CD4-positive, alpha-beta memory T cell (primary cell): ENCODE measurements around the gene MAFF. TPM values are rescaled to one million over a fixed set of nuclear protein-coding genes. Genes with fewer than 3 reads are reported as not detected.

Experiments
- CTCF ChIA-PET: fragments of 350-600 bp; sonication (Branson Sonifier 250); formaldehyde crosslinking; loops from one replicate; lab custom pipeline; 2021; ENCODE audit warnings: inconsistent platforms; ENCODE audit not compliant: partially characterized antibody; lab: Charles Lee
- POLR2A ChIA-PET: fragments of 350-600 bp; sonication (Branson Sonifier 250); formaldehyde crosslinking; loops from one replicate; lab custom pipeline; 2021; ENCODE audit not compliant: partially characterized antibody; lab: Charles Lee
- DNase-seq, 5 donors: peaks; one replicate each; pipeline versions ENCODE4 v3.0.0 to v3.0.0-alpha.2; 2020 to 2022; ENCODE audit warnings: mixed read lengths in 1 of 5
- H3K27ac ChIP-seq: one replicate; pipeline ENCODE4 v1.7.0; 2013; ENCODE audit warnings: low read depth, low read length
- H3K27me3 ChIP-seq: 2 replicates; pipeline ENCODE4 v1.7.0; 2013; ENCODE audit warnings: mild to moderate bottlenecking, low read length, moderate library complexity; ENCODE audit not compliant: insufficient read depth
- H3K36me3 ChIP-seq: 2 replicates; pipeline ENCODE4 v1.7.0; 2013; ENCODE audit warnings: mild to moderate bottlenecking, low read length, moderate library complexity; ENCODE audit not compliant: insufficient read depth
- H3K4me1 ChIP-seq: 2 replicates; pipeline ENCODE4 v1.7.0; 2013; ENCODE audit warnings: mild to moderate bottlenecking, low read length, moderate library complexity; ENCODE audit not compliant: insufficient read depth
- H3K4me3 ChIP-seq, 2 donors: one replicate each; pipeline ENCODE4 v1.7.0; 2013; ENCODE audit warnings: low read length in 2 of 2, mild to moderate bottlenecking in 1 of 2
- H3K9me3 ChIP-seq, 2 donors: one replicate each; pipeline ENCODE4 v1.7.0; 2013; ENCODE audit warnings: low read length in 2 of 2, control low read depth in 1 of 2; ENCODE audit not compliant: control insufficient read depth in 1 of 2
- H3K27ac Mint-ChIP-seq, 7 donors: one replicate each; pipeline ENCODE4 v1.8.0; 2020 to 2021; ENCODE audit warnings: mixed read lengths in 7 of 7, mild to moderate bottlenecking in 6 of 7, inconsistent platforms in 3 of 7, moderate library complexity in 3 of 7
- H3K27me3 Mint-ChIP-seq, 2 donors: one replicate each; pipeline ENCODE4 v1.8.0; 2020 to 2021; ENCODE audit warnings: mixed read lengths in 2 of 2
- H3K36me3 Mint-ChIP-seq, 2 donors: one replicate each; pipeline ENCODE4 v1.8.0; 2020 to 2021; ENCODE audit warnings: mixed read lengths in 2 of 2, inconsistent platforms in 1 of 2, mild to moderate bottlenecking in 1 of 2
- H3K4me1 Mint-ChIP-seq, 4 donors: one replicate each; pipeline ENCODE4 v1.8.0; 2020 to 2021; ENCODE audit warnings: mixed read lengths in 4 of 4, mild to moderate bottlenecking in 1 of 4
- H3K4me3 Mint-ChIP-seq, 8 donors: one replicate each; pipeline ENCODE4 v1.8.0; 2020 to 2021; ENCODE audit warnings: mixed read lengths in 8 of 8, mild to moderate bottlenecking in 7 of 8, moderate library complexity in 6 of 8, inconsistent platforms in 3 of 8
- H3K9me3 Mint-ChIP-seq, 8 donors: one replicate each; pipeline ENCODE4 v1.8.0; 2020 to 2021; ENCODE audit warnings: mixed read lengths in 8 of 8, mild to moderate bottlenecking in 5 of 8, inconsistent platforms in 3 of 8, moderate library complexity in 1 of 8
- intact Hi-C: fragments of 100-400 bp; cut with micrococcal nuclease; formaldehyde crosslinking; loops from one replicate; pipeline ENCODE4 v1.15.1; 2023
- polyA plus RNA-seq, 2 donors: library from polyadenylated mRNA; unstranded; fragments of 300-500 nt; fragmentation: Illumina TruSeq; gene quantifications; one replicate each; pipeline ENCODE4 v1.2.3, GENCODE V29; 2021
- total RNA-seq, 2 experiments: library from RNA; stranded (reverse); gene quantifications; one replicate each; pipeline ENCODE4 v1.2.3, GENCODE V29; 2021

Gene MAFF
- total and polyA plus RNA-seq, 4 experiments from 2014 or later, result 3.3 to 6.8 (median 5.1) TPM

DNA sequence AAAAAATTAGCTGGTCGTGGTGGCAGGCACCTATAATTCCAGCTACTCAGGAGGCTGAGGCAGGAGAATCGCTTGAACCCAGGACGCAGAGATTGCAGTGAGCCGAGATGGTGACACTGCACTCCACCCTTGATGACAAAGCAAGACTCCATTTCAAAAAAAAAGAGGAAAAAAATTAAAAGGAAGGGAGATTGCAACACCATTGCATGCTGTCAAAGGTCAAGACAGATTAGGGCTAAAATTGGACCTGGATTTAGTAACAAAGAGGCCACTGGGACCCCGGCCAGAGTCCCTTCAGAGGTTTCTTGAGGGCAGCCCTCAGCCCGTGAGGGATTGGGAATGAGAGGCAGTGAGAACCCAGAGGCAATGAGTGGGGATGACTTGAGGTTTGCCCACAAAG, 8.2 kb upstream of the MAFF start:
- H3K27me3 Mint-ChIP-seq, result no peaks in the 10 kb centered on the region
- H3K27ac ChIP-seq, result no peak overlapping the region
- H3K4me3 ChIP-seq, result no peak overlapping the region
- no peaks in the 10 kb centered on the region for H3K36me3 ChIP-seq
- H3K9me3 Mint-ChIP-seq, result peaks cover 0 to 1% (median 0%) of the 10 kb centered on the region in 8 donors
- intact Hi-C loops, result no loop called here
- POLR2A ChIA-PET, result no interaction called here
- no peaks in the 10 kb centered on the region for H3K27me3 ChIP-seq
- no peak overlapping the region for H3K4me3 Mint-ChIP-seq
- peaks cover 0 to 5% (median under 1%) of the 10 kb centered on the region in 4 donors for H3K4me1 Mint-ChIP-seq
- H3K4me1 ChIP-seq, result no peaks in the 10 kb centered on the region
- no peak overlapping the region for H3K27ac Mint-ChIP-seq
- H3K9me3 ChIP-seq, result no peaks in the 10 kb centered on the region
- DNase-seq, result no peak
- CTCF ChIA-PET, result no interaction called here
- no peaks in the 10 kb centered on the region for H3K36me3 Mint-ChIP-seq

- Histone ChIP-seq H3K9me3 (no peaks in the 10 kb centered on the region), H3K4me1 (peaks cover 11% of the 10 kb centered on the region), H3K4me3 (no peak overlapping the region), H3K27me3 (no peaks in the 10 kb centered on the region), H3K27ac (no peak overlapping the region), H3K36me3 (no peaks in the 10 kb centered on the region)
- H3K36me3 Mint-ChIP-seq, result peaks cover 0 to 7% of the 10 kb centered on the region in 2 donors
- peaks cover 10 to 17% (median 11%) of the 10 kb centered on the region in 4 donors for H3K4me1 Mint-ChIP-seq
- H3K4me3 Mint-ChIP-seq, result no peak overlapping the region
- ChIA-PET CTCF (no interaction called here), POLR2A (no interaction called here)
- H3K27ac Mint-ChIP-seq, result no peak overlapping the region
- H3K27me3 Mint-ChIP-seq, result no peaks in the 10 kb centered on the region
- peak in 1 of 5 donors; percentile 13 for DNase-seq
- intact Hi-C loops, result no loop called here
- no peaks in the 10 kb centered on the region for H3K9me3 Mint-ChIP-seq
Measured at GRCh38 chr22:38196791-38197419, 4.9 kb upstream of the MAFF start.

DNA sequence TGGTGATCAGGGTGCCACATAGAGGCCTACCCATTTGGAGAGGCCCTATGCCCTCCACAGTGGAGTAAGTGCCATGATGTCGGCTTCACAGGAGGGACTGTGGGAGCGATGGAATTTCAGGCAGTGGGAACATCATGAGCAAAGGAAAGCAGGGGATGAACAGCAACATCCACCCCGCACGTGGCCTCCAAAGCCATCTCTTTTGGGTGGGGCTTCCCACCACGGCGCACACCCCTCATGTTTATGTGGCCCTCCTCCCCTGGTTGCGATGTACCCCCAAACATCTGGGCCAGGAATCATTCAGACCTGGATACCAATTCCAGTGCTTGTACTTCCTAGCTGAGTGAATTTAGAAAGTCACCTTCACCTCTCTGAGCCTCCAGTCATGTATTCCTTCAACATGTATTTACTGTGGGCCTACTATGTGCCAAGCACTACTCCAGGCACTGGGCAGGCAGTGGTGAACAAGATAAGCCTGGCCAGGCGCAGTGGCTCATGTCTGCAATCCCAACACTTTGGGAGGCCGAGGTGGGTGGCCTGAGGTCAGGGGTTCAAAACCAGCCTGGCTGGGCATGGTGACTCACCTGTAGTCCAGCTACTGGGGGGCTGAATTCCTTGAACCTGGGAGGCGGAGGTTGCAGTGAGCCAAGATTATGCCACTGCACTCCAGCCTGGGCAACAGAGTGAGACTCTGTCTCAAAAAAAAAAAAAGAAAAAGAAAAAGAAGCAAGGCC, 1.8 kb upstream of the MAFF start:
- Mint-ChIP-seq H3K9me3 (no peaks in the 10 kb centered on the region), H3K4me1 (peaks cover 18 to 43% (median 26%) of the 10 kb centered on the region in 4 donors), H3K27me3 (no peaks in the 10 kb centered on the region), H3K4me3 (peak overlapping the region in 2 of 8 donors; percentile 29 to 32), H3K27ac (peak overlapping the region in 4 of 7 donors; percentile 30 to 97 (median 66)), H3K36me3 (peaks cover 0 to 7% of the 10 kb centered on the region in 2 donors)
- intact Hi-C loops, result loop anchor here (5.0 kb wide), 1 partner anchor 117 kb away; the partner anchor contains the start of gene CSNK1E
- Histone ChIP-seq H3K36me3 (no peaks in the 10 kb centered on the region), H3K27me3 (no peaks in the 10 kb centered on the region), H3K27ac (no peak overlapping the region), H3K9me3 (no peaks in the 10 kb centered on the region), H3K4me1 (peaks cover 32% of the 10 kb centered on the region), H3K4me3 (no peak overlapping the region)
- POLR2A ChIA-PET, result interaction anchor here (3.0 kb wide), 1 partner anchor 19 kb away, joined by 38 read pairs; the partner anchor contains the start of gene PLA2G6
- CTCF ChIA-PET, result no interaction called here
- peak in 1 of 5 donors; percentile 11 for DNase-seq

DNA sequence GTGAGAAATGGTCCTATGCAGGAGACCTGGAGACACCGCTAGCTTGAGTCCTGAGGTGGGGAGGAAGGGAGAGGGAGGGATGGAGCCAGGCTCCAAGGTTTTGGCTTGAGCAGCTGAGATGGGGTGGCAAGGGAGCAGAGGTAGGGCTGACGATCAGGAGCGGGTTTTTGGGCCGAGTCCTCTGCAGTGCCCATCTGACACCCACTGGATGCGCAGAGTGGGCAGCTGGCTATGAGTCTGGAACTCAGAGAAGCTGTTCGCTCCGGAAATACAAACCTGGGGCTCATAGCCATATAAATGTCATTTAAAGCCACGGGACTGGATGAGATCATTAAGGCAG, 453 bp upstream of the MAFF start:
- Histone ChIP-seq H3K9me3 (no peaks in the 10 kb centered on the region), H3K4me1 (peaks cover 32% of the 10 kb centered on the region), H3K4me3 (peak overlapping the region in 1 of 2 donors; percentile 80), H3K27me3 (no peaks in the 10 kb centered on the region), H3K36me3 (no peaks in the 10 kb centered on the region), H3K27ac (peak overlapping the region; percentile 81)
- Mint-ChIP-seq H3K4me3 (peak overlapping the region; percentile 79 to 91 (median 86)), H3K36me3 (peaks cover 0 to 7% of the 10 kb centered on the region in 2 donors), H3K4me1 (peaks cover 18 to 47% (median 26%) of the 10 kb centered on the region in 4 donors), H3K9me3 (no peaks in the 10 kb centered on the region), H3K27me3 (no peaks in the 10 kb centered on the region), H3K27ac (peak overlapping the region; percentile 90 to 98 (median 97))
- ChIA-PET CTCF (interaction anchor here (3.2 kb wide), 1 partner anchor 14 kb away, joined by 13 read pairs; no protein-coding TSS in a partner anchor), POLR2A (interaction anchor here (0.6 to 4.3 kb wide), 8 partner anchors 9 to 66 kb away, joined by 3 to 72 read pairs (median 8); partner anchors contain the start of gene PLA2G6)
- DNase-seq, result no peak
- intact Hi-C loops, result loop anchor here (1.0 to 5.0 kb wide), 2 partner anchors 20 to 116 kb away; partner anchors contain the start of genes CSNK1E and PLA2G6

DNA sequence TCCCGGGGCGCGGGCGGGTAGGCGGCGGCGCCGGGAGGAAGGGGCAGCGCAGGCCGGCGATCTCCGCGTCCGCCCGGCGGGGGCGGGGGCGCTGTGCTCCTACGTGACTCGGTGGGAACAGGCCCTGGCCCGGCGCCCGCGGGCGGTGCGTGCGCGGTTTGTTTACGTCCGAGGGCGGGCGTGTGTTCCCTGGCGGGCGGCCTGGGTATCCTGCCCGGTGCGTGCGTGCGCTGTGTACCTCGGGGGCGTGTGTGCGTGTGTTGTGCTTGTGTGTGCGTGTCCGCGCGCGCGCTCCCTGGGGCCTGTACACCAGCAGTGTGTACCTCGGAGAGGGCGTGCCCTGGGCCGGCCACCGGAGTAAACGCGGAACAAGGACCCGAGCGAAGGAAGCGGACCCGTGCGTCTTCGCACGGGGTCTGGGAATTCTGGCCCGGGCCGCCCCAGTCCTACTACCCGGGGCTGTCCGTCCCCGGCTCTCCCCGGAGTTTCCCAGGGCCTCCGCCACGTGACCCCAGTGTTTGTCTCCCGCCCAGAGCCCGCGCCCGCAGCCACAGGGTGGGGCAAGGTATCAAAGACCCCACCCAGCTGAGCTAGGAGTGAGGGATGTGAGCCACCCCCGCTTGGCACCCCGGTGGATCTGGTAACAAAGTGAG, 769 bp downstream of the MAFF start:
- POLR2A ChIA-PET, result interaction anchor here (1.6 to 4.3 kb wide), 6 partner anchors 9 to 58 kb away, joined by 4 to 72 read pairs (median 16); partner anchors contain the start of gene PLA2G6
- Mint-ChIP-seq H3K36me3 (peaks cover 0 to 7% of the 10 kb centered on the region in 2 donors), H3K4me1 (peaks cover 18 to 47% (median 26%) of the 10 kb centered on the region in 4 donors), H3K4me3 (peak overlapping the region; percentile 87 to 93 (median 90)), H3K27me3 (no peaks in the 10 kb centered on the region), H3K9me3 (no peaks in the 10 kb centered on the region), H3K27ac (peak overlapping the region; percentile 78 to 96 (median 88))
- Histone ChIP-seq H3K36me3 (no peaks in the 10 kb centered on the region), H3K9me3 (no peaks in the 10 kb centered on the region), H3K4me1 (peaks cover 32% of the 10 kb centered on the region), H3K27ac (peak overlapping the region; percentile 81), H3K4me3 (peak overlapping the region; percentile 80 to 90), H3K27me3 (no peaks in the 10 kb centered on the region)
- CTCF ChIA-PET, result interaction anchor here (3.2 kb wide), 1 partner anchor 13 kb away, joined by 13 read pairs; no protein-coding TSS in a partner anchor
- DNase-seq, result peak; percentile 56 to 78 (median 64)
- intact Hi-C loops, result loop anchor here (1.0 to 5.0 kb wide), 2 partner anchors 12 to 115 kb away; partner anchors contain the start of gene CSNK1E

DNA sequence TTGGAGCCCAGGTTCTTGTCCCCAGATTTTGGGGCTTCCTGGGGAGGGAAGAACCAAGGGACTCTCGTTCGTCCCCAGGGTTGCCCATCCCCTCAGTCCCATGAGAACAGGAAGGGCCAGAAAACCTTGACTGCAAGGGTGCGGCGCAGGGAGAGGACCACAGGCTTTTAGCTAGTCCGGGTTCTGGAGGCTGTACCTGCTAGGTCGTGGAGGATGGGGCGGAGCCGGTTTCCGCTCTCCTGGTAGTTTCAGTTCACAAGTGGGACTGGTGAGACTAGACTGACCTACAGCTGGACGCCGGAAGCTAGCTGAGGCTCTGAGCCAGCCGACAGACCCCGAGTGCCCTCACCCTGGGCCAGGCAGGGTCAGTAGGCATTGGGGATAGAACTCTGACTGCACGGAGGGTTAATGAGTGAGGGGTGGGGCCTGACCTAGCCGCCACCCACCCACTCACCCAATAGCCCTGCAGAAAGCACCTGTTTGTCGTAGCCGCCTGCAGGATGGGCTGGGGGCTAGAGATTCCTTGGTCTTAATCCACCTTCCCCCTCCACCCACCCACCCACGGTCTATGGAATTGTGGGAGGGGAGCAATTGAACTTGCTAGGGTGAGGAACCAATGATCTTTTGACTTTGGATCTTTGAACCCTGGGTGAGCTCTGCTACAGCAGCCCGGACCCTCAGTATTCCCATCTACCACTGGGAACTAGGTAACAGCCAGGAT, 1.5 kb downstream of the MAFF start:
- Mint-ChIP-seq H3K36me3 (peaks cover 0 to 7% of the 10 kb centered on the region in 2 donors), H3K9me3 (no peaks in the 10 kb centered on the region), H3K27me3 (no peaks in the 10 kb centered on the region), H3K4me3 (peak overlapping the region; percentile 87 to 93 (median 90)), H3K4me1 (peaks cover 18 to 47% (median 26%) of the 10 kb centered on the region in 4 donors), H3K27ac (peak overlapping the region; percentile 78 to 96 (median 88))
- H3K27ac ChIP-seq, result peak overlapping the region; percentile 81
- ChIA-PET CTCF (interaction anchor here (1.1 to 3.2 kb wide), 2 partner anchors 12 to 16 kb away, joined by 3 to 13 read pairs; no protein-coding TSS in a partner anchor), POLR2A (interaction anchor here (1.5 to 4.3 kb wide), 5 partner anchors 9 to 26 kb away, joined by 4 to 72 read pairs (median 14); partner anchors contain the start of gene PLA2G6)
- peak; percentile 41 to 52 (median 45) for DNase-seq
- H3K36me3 ChIP-seq, result no peaks in the 10 kb centered on the region
- peaks cover 32% of the 10 kb centered on the region for H3K4me1 ChIP-seq
- H3K4me3 ChIP-seq, result peak overlapping the region; percentile 80 to 90
- intact Hi-C loops, result loop anchor here (5.0 kb wide), 1 partner anchor 114 kb away; the partner anchor contains the start of gene CSNK1E
- no peaks in the 10 kb centered on the region for H3K27me3 ChIP-seq
- H3K9me3 ChIP-seq, result no peaks in the 10 kb centered on the region
